Stimulated activated CD8-positive, alpha-beta memory T cell treated with anti-CD3 and anti-CD28 coated beads, Interleukin-12 subunit alpha, Interleukin-12 subunit beta, amount 100 ng/mL, for 4 hours (primary cell): Measurements from ENCODE around the gene TRPM6.
"Not testable (repeated sequence)": the region's sequence is repeated elsewhere in the genome, so short reads cannot be mapped to it uniquely, and the experiment has no call there.

Experiments used
- DNase-seq: peaks from one replicate; pipeline ENCODE4 v3.0.0-alpha.2; 2020; ENCODE audit warnings: low read depth

The TRPM6 gene

GRCh38 chr9:74887041-74887980 is at the start of gene TRPM6:
Gene TRPM6, minus strand, starts transcription at chr9:74887921. Its CDS starts 65 bp downstream, at chr9:74887856.
- no peak for DNase-seq

GRCh38 chr9:74935008-74935407 is 47.3 kb upstream of the TRPM6 start:
- DNase-seq, result no peak

GRCh38 chr9:74921737-74922136 is 34.0 kb upstream of the TRPM6 start:
- DNase-seq, result no peak

GRCh38 chr9:74920944-74921626 is 33.4 kb upstream of the TRPM6 start:
- DNase-seq, result no peak

GRCh38 chr9:74910036-74910435 is 22.3 kb upstream of the TRPM6 start:
- DNase-seq, result no peak

- DNase-seq, result no peak
Measured at GRCh38 chr9:74908665-74909064, 20.9 kb upstream of the TRPM6 start.

- no peak for DNase-seq
Measured at GRCh38 chr9:74907085-74907484, 19.4 kb upstream of the TRPM6 start.

- no peak for DNase-seq
Measured at GRCh38 chr9:74901001-74901400, 13.3 kb upstream of the TRPM6 start.

- DNase-seq, result not testable (repeated sequence)
Measured at GRCh38 chr9:74888449-74888848, 728 bp upstream of the TRPM6 start.

GRCh38 chr9:74887981-74888370 is 255 bp upstream of the TRPM6 start:
- no peak for DNase-seq

- no peak for DNase-seq
Measured at GRCh38 chr9:74876382-74876949, 11.3 kb downstream of the TRPM6 start.

GRCh38 chr9:74875656-74876055 is 12.1 kb downstream of the TRPM6 start:
- DNase-seq, result no peak

GRCh38 chr9:74874220-74874619 is 13.5 kb downstream of the TRPM6 start:
- DNase-seq, result no peak

GRCh38 chr9:74872619-74873233 is 15.0 kb downstream of the TRPM6 start:
- DNase-seq, result no peak

- no peak for DNase-seq
Measured at GRCh38 chr9:74867483-74867882, 20.2 kb downstream of the TRPM6 start.

GRCh38 chr9:74865177-74865576 is 22.5 kb downstream of the TRPM6 start:
- no peak for DNase-seq

- DNase-seq, result no peak
Measured at GRCh38 chr9:74861773-74862474, 25.8 kb downstream of the TRPM6 start.

GRCh38 chr9:74861071-74861470 is 26.6 kb downstream of the TRPM6 start:
- DNase-seq, result no peak

- not testable (repeated sequence) for DNase-seq
Measured at GRCh38 chr9:74860247-74860646, 27.5 kb downstream of the TRPM6 start.

GRCh38 chr9:74859786-74860185 is 27.9 kb downstream of the TRPM6 start:
- DNase-seq, result no peak

GRCh38 chr9:74858751-74859414 is 28.8 kb downstream of the TRPM6 start:
- DNase-seq, result no peak
